Retinal pigment epithelial cell (primary cell): ENCODE data around the gene WDR45B.

Source experiments
- DNase-seq: peaks from one replicate; pipeline ENCODE4 v3.0.0-alpha.2; 2010; ENCODE audit warnings: low read depth
- H3K4me3 ChIP-seq: 2 replicates; pipeline ENCODE4 v1.5.1; 2011; ENCODE audit warnings: mild to moderate bottlenecking, low read length, control low read depth, moderate library complexity
- TF ChIP-seq, protein P1 (sequence below): conservative IDR thresholded peaks from 2 replicates; pipeline ENCODE4 v1.5.1; 2011; ENCODE audit warnings: low read depth, low read length, control low read depth, inconsistent platforms

WDR45B gene

DNA sequence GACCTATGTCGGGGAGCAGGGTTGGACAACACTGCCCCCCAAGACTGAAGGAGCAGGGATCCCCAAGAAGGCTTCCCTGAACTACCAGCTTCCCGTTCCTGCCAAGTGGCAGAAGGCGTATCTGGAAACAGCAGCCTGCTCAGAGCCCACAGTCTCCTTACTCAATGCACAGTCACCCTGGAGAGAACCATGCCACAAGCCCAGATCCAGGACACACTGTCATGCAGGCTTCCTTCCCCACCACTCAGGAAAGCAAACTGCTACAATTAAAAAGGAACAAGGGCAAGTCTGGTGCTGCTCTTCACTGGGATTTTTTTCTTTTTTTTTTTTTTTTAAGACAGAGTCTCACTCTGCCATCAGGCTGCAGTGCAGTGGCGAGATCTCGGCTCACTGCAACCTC, 8.2 kb downstream of the WDR45B start:
- no peak for DNase-seq

DNA sequence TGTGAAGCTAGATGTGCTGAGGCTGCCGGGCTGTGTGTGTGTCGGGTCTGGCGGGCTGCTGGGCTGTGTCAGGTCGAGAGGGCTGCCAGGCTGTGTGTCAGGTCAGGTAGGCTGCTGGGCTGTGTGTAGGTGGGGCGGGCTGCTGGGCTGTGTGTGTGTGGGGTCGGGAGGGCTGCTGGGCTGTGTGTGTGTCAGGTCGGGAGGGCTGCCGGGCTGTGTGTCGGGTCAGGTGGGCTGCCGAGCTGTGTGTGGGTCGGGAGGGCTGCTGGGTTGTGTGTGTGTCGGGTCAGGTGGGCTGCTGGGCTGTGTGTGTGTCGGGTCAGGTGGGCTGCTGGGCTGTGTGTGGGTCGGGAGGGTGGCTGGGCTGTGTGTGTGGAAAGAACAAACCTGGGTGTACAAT, 8.6 kb downstream of the WDR45B start:
- no peak overlapping the region for H3K4me3 ChIP-seq
- TF ChIP-seq, protein P1, sequence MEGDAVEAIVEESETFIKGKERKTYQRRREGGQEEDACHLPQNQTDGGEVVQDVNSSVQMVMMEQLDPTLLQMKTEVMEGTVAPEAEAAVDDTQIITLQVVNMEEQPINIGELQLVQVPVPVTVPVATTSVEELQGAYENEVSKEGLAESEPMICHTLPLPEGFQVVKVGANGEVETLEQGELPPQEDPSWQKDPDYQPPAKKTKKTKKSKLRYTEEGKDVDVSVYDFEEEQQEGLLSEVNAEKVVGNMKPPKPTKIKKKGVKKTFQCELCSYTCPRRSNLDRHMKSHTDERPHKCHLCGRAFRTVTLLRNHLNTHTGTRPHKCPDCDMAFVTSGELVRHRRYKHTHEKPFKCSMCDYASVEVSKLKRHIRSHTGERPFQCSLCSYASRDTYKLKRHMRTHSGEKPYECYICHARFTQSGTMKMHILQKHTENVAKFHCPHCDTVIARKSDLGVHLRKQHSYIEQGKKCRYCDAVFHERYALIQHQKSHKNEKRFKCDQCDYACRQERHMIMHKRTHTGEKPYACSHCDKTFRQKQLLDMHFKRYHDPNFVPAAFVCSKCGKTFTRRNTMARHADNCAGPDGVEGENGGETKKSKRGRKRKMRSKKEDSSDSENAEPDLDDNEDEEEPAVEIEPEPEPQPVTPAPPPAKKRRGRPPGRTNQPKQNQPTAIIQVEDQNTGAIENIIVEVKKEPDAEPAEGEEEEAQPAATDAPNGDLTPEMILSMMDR = no peak
- DNase-seq = no peak

More for the DNA sequence above, 8.2 kb downstream of the WDR45B start:
- TF ChIP-seq, protein P1 = no peak
- H3K4me3 ChIP-seq = no peak overlapping the region

DNA sequence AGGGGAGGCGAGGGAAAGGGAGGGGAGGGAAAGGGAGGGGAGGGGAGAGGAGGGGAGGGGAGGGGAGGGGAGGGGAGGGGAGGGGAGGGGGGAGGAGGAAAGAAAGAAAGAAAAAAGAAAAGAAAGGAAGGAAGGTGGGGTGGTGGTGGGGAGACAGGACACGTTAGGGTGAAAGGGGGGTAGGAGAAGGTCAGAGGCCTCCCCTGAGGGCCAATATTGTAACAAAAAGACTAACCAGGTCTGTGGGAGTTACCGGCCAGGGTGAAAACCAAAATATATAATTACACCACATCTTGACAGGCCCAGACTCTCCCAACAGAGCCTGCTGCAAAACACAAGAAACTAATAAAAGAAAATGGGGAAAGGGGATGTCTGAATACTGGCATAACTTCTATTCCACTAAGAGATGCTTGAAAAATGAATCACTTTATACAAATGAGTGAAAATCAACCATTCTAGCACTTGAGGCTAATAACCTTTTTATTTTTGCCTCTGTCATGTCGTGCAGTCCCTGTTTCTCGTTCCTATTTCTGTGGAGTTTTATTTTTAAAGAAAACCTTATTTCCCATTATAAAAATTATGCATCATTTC, 10.0 kb downstream of the WDR45B start:
- TF ChIP-seq, protein P1 = no peak
- H3K4me3 ChIP-seq = no peak overlapping the region
- DNase-seq = no peak

DNA sequence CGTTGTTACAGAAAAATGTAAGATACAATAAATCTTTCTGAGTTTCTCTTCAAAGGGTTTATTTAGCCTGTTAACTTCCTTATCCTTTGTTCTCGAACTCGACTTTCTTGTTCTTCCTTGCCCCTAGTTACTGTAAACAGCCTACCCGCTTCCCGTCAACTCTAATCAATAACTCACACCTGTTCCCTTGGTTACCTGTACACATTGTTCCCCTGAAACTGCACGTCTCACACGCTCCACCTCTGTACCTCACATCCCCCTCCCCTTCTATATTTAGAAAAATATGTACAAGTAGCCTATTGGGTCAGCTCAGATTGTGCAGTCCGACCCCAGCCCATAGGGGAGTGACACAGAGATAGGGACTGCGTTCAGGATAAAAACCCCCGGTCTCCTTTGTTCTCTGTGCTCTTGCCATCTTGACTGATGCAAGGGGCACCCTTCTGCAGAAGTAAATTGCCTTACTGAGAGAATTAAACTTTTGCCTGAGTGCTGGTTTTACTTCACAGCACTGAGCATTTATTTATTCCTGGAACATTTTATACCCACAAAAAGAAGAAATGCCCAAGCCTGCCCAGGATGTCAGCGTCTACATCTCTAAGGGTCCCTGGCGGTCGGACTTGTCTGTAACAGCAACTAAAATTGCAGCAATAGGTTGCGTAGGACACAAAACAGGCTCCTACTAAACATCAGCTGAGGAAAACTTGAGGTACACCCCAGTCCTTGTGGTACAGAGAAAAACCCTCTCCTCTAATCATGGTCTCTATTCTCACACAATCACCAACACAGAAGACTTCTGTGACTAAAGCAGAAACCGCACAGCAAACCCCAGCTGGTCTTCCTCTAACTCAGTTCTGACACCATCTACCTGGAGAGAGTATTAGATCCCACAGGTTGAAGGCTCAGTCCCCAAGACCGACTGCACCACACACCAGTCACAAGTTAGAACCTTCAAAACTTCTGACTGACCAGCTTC, 11.3 kb downstream of the WDR45B start:
- TF ChIP-seq, protein P1 = no peak
- H3K4me3 ChIP-seq = no peak overlapping the region
- no peak for DNase-seq

DNA sequence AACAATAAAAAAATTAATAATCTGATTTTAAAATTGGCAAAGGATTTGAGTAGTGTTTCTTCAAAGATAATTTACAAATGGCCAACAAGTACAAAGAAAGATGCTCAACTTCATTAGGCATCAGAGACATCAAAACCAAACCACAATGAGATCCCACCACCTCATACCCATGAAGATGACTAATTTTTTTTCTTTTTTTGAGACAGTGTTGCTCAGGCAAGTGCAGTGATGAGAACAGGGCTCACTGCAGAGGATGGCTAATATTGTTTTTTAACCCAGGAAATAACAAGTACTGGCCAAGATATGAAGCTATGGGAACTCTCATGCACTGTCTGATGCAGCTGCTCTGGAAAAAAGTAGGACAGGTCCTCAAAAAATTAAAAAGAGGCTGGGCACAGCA, 14.9 kb downstream of the WDR45B start:
- TF ChIP-seq, protein P1 = no peak
- DNase-seq = no peak
- H3K4me3 ChIP-seq = no peak overlapping the region

DNA sequence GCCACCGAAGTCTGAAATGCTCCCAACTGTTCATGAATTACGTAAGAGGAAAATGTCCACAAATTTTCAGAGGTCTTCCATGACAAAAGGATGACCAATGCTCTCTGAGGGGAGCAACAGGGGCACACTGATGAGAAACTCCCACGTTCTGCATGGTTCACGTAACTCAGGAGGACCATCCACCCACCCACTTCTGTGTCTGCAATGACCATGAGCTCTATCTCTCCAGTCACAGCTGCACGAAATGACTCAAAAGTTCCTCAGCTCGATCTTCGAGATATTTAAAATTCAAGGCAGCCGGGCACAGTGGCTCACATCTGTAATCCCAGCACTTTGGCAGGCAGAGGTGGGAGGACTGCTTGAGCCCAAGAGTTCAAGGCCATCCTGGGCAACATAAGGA, 15.8 kb downstream of the WDR45B start:
- no peak for DNase-seq
- H3K4me3 ChIP-seq = no peak overlapping the region
- TF ChIP-seq, protein P1 = no peak
